Measurements from ENCODE around the gene CMSS1. TPM values are rescaled to one million over a fixed set of nuclear protein-coding genes. Genes with fewer than 3 reads are reported as not detected.
"Not testable (repeated sequence)": the region's sequence is repeated elsewhere in the genome, so short reads cannot be mapped to it uniquely, and the experiment has no call there.

The CMSS1 gene
- polyA plus RNA-seq, 5 donors, result 41.9 to 49.5 (median 46.3) TPM

- DNase-seq, result no peak
Observed at GRCh38 chr3:100080573-100080972, 262.9 kb downstream of the CMSS1 start.

- no peak for DNase-seq
Observed at GRCh38 chr3:100081311-100081710, 263.6 kb downstream of the CMSS1 start.

GRCh38 chr3:100081986-100082692 lies 264.5 kb downstream of the CMSS1 start:
- DNase-seq, result peak; percentile 21 to 37

DNA sequence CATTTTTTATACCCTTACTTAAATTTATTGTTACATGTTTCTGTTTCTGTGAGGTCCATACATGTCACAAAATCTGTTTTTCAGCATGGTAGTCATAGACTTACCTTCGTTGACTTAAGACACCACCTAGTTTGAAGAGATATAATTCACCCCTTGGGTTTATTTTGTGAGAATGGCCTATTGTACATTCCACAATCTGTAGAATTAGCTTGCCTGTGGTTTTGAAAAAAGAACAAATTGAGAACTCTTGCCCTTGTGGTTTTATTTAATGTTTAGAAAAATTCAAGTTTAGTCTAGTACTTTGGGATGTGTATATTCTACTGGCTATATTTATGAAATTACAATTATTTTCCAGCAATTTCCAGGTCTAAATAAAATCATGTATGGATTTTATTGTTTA lies 265.1 kb downstream of the CMSS1 start:
- DNase-seq, result no peak

- DNase-seq, result no peak
Observed at GRCh38 chr3:100083209-100083608, 265.5 kb downstream of the CMSS1 start.

DNA sequence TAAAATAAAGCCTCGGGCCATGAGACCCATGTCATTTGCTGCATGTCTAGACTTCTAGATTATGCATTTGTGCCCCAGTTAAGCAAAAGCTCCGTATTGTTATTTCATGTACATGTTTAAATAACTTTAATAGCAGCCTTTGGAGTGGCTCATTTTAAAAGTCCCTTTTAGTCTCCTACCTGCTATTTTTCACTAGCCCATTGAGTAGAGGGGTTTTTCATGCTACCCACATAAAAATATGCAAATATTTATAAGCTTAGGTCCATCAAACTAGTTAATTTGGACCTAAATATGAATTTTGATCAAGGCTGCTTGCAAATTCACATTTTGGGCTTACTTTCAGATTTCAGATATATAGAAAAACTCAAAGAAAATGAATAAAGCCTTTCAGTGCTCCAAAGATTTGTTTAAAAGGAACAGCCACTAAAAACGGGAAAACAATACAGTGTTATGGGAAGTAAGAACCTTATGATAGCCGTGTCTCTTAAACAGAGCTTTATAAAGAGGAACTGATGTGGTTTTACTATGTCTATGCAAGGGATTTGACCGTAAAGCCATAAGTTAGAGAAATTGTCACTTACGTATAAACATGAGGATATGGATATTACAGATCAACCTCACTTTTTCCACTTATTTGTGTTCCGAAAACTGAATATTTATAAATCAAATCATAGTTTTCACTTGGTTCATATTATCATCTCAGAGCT lies 266.6 kb downstream of the CMSS1 start:
- DNase-seq, result no peak

DNA sequence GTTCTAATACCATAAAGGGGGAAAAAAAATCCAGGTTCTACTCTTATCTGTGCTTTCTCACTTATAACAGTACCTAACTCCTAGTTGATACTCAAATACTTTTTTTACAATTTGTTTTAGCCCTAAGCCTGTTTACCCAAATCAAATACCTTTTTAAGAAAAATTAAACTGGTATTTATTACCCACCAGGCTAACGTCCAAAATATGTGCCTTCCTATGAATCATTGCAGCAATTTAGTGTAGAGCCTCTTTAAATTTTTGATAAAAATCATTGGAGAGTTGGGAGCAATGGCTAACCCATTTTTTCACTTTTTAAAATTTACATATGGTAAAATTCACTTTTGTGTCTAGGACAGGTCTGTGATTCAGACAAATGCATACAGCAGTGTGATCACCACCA lies 268.7 kb downstream of the CMSS1 start:
- no peak for DNase-seq

DNA sequence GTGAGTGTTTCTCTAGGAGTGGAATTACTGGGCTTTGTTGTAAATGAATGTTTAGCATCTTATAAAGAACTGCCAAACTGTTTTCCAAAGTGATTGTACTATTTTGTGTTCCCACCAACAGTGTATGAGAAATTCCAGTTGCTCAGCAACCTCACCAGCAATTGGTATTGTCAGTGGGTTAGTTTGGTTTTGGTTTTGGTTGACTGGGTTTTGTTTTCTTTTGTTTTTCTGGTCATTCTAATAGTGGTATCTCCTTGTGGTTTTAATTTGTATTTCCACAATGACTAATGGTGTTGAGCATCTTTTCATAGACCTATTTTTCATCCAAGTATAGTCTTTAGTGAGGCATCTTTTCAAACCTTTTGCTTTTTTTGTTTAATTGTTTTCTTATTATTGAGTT lies 269.5 kb downstream of the CMSS1 start:
- DNase-seq, result no peak

GRCh38 chr3:100088735-100089368 lies 271.2 kb downstream of the CMSS1 start:
- no peak for DNase-seq

- DNase-seq, result no peak
Observed at GRCh38 chr3:100089812-100090668, 272.4 kb downstream of the CMSS1 start.

DNA sequence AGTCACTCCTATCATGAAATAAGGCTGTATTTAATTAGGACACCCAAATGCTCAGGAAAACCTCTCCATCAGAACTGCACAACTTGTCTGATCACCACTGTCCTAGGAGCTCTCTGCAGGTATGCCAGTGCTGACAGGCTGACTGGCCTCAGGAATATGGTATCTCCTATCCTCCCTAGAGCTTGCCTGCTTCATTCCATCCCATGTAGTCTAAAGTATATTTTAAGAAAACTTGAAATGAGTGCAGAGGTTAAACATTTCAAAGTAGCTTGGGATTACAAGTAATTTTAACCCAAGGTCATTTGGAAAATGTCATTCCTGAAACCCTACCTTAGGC lies 273.0 kb downstream of the CMSS1 start:
- no peak for DNase-seq

DNA sequence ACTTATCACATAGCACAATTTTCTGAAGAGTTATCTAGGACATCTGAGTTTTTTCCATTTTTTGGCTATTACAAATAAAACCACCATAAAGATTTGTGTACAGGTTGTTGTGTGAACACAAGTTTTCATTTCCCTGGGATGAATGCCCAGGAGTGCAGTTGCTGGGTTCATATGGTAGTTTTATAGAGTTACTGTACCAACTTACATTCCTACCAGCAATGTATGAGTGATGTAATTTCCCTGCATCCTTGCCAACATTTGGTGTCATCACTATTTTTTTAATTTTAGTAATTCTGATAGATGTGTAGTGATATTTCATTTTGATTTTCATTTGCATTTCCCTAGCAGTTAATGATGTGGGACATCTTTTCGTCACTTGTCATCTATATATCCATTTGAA lies 276.2 kb downstream of the CMSS1 start:
- DNase-seq, result no peak

DNA sequence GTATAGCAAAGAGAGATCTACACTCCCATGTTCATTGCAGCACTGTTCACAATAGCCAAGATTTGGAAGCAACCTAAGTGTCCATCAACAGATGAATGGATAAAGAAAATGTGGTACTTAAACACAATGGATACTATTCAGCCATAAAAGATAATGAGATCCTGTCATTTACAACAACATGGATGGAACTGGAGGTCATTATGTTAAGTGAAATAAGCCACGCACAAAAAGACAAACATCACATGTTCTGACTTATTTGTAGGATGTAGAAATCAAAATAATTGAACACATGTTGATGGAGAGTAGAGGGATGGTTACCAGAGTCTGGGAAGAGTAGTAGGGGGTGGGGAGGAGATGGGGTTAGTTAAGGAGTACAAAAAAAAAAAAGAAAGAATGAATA lies 278.6 kb downstream of the CMSS1 start:
- DNase-seq, result not testable (repeated sequence)

DNA sequence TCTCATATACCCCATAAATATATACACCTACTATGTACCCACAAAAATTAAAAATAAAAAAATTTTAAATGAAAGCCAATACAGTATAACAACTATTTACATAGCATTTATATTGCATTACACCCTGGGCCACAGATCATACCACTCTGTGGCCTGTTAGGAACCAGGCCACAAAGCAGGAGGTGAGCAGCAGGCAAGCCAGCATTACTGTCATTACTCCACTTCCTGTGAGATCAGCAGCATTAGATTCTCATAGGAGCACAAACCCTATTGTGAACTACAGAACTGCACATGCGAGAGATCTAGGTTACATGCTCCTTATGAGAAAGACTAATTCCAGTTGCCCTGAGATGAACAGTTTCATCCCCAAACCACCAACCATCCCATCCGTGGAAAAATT lies 279.2 kb downstream of the CMSS1 start:
- no peak for DNase-seq

DNA sequence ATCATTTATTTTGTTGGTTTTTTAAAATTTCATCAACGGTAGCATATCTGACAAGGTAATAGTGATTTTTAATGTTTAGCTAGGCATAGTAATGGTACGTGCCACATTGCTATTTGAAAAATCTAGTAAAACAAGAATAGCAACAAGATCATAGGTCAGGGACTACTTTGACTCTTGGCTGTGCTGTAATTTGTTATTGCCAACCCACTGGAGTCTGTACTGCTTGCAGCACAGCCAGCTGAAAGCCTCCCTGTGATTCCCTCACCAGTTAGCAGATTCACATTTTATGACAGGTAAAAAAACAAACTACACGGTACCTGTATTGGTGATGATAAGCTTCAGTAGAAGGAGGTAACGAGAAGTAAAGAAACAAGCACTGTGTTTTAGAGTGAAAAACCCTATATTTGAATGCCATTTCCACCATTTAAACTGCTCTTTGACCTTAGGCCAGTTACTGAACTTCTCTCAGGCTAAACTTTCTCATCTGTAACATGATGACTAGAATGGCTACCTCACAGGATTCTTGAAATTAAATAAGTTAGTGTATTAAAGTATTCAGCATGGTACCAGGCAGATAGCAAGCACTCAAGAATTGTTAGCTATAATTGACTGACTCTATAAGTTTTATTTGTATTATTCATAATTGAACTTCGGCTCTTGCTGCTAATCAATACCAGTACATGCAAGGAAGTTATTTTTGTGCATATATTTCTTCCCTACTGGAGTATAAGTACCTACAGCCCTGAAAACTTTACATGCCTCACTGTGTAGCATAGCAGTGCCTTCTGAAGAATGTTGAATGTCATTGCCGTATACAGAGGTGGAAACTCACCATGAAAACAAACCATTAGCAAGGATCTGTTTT lies 280.5 kb downstream of the CMSS1 start:
- peak; percentile 40 to 48 for DNase-seq

DNA sequence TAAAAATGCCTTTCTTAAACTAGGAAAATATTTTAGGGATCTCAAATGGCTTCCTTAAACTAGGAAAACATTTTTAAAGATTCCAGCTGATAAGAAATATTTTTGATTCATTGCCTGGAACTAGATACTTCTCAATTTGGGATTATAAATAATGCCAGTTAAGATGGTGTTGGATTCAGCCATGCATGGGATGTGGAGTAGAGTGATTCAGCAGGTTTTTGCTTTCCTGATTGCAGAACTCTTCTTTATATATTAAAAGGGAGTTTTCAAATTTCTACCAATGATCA lies 281.1 kb downstream of the CMSS1 start:
- no peak for DNase-seq

DNA sequence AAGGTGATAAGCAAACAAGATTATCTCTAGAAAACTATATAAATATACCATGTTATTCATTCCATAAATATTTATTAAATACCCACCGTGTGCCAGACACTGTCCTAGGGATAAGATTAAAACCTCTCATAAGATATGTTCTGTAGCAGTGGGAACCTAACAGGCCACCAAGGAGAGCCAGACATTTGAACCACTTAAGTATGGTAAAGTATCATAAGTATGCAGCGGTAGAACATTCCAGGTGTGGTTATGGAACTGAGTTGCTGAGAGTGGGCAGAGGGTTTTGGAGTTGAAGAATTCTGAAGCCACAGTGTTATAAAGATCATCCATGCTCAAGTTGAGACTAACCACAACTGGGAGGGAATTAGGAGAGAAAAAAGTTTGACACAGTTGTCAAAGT lies 282.0 kb downstream of the CMSS1 start:
- no peak for DNase-seq

DNA sequence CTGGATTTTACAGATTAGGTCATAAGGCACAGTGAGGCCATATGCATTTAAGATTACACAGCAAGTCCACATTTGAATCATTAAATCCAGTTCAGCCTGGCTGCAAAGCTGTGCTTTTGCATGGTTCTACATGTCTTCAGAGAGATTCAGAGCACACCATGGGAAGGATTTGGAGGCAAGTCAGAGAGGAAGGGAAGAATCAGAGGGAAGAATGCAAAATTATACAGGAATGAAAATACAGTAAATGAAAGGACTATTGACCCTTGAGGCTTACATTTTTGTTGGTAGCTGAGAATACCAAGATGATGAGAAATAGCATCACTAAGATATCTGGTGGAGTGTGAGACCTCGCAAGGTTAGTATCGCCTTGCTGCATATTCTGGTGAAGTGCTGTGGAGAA lies 282.8 kb downstream of the CMSS1 start:
- DNase-seq, result no peak

DNA sequence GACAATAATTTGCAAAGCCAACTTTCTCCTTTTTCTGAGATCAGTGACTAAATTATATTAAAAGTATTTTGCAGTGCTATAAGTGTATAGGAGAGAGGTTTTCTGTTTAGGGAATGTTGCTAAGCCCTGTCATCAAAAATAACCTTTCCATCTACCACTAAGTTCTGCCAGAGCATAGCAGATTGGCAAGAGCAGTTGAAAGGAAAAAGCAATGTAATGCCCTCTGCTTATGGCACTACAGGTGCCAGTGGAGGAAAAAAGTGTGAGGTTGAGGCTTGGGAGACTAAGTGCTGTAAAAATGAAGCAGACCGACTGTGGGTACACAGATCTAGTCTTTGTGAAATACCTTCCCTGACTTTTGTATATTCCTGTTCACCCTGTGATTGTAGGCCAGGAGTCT lies 285.1 kb downstream of the CMSS1 start:
- DNase-seq, result no peak

DNA sequence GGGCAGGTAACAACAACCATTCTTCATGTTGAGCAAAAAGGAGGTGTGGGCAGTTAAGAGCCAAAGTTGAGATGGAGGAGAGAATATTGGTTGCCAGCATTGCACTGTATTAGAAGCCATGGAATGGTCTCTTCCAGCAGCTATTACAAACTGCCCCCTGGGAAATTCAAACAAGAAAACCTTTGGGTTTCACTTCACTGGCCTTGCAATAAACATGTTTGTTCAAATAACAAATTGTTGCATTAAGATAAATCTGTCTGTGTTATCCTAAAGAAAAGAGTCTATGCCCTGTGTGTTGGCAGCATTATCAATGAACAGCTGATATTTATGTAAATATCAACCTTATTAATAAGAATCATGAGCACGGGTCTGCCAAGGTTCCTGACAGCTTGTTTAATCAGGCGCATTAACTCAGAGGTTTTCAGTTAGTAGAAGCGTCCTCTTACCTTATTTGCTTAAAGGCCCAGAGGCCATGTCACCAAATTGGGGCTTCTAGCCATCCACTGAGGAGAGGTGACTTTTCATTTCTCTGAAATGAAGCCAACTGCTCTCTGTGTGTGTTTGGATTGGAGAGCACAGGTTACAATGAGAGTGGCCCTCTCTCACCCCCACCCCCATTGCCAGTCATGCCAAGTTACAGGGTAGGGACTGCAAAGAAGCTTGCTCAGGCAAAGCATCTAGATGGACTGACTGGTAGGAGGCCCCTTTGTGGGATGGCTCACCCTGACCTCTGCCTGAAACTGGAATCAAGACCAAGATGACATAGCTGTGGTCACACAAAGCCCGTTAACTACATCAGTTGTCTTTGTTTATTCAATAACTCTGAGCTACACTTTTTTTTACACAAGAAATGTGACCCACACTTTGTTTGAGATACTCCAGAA lies 286.1 kb downstream of the CMSS1 start:
- DNase-seq, result no peak

DNA sequence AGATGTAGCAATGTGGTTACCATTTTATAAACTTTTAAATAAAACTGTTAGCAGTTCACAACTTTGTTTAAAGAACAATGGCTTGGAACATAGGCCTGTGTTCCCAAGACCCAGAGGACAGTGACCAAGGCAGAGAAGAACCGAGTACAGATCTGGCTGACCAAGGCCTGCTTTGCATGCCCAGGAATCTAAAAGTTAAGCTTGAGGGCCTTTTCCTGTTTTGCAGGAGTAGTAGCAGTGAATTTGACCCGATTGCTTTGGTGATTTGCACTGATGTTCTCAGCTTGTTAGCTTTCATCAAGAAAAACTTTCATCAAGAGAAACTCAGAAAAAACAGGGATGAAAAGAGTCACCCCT lies 286.8 kb downstream of the CMSS1 start:
- DNase-seq, result no peak

All from right lung (tissue), 5 donors.